ENCODE measurements around the gene SEC24C.
A peak's percentile ranks its signal among the peaks of the same experiment; 100 is the strongest.
"Not testable (repeated sequence)": the region's sequence is repeated elsewhere in the genome, so short reads cannot be mapped to it uniquely, and the experiment has no call there.

SEC24C gene

DNA sequence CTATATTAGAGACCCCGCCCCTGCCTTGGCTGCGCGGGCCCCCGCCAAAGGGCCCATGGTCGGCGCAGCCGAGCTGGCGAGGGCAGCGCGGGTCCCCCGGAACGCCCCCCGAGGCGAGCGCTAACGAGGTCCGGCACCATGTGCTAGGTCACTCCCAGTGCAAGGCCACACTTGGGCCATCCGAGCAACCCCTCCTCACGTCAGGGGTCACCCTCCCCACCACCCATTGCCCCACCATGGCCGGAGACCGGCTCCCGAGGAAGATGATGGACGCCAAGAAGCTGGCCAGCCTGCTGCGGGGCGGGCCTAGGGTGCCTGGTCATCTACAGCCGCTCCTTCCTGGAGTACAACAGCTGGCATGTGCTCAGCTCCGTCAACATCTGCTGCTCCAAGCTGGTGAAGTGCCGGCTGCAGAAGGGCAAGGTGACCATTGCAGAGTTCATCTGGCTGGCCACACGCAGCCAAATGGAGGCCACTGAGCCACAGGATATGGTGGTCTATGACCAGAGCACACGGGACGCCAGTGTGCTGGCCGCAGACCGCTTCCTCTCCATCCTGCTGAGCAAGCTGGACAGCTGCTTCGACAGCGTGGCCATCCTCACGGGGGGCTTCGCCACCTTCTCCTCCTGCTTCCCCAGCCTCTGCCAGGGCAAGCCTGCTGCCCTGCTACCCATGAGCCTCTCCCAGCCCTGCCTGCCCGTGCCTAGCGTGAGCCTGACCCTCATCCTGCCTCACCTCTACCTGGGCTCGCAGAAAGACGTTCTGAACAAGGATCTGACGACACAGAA lies 12.4 kb upstream of the SEC24C start:
- DNase-seq: no peak

DNA sequence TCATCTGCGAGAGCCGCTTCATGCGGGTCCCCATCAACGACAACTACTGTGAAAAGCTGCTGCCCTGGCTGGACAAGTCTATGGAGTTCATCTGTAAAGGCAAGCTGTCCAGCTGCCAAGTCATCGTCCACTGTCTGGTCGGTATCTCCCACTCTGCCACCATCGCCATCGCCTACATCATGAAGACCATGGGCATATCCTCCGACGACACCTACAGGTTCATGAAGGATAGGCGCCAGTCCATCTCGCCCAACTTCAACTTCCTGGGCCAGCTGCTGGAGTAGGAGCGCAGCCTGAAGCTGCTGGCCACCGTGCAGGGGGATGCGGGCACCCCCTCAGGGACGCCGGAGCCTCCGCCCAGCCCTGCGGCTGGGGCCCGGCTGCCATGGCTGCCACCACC lies 11.7 kb upstream of the SEC24C start:
- no peak for DNase-seq

DNA sequence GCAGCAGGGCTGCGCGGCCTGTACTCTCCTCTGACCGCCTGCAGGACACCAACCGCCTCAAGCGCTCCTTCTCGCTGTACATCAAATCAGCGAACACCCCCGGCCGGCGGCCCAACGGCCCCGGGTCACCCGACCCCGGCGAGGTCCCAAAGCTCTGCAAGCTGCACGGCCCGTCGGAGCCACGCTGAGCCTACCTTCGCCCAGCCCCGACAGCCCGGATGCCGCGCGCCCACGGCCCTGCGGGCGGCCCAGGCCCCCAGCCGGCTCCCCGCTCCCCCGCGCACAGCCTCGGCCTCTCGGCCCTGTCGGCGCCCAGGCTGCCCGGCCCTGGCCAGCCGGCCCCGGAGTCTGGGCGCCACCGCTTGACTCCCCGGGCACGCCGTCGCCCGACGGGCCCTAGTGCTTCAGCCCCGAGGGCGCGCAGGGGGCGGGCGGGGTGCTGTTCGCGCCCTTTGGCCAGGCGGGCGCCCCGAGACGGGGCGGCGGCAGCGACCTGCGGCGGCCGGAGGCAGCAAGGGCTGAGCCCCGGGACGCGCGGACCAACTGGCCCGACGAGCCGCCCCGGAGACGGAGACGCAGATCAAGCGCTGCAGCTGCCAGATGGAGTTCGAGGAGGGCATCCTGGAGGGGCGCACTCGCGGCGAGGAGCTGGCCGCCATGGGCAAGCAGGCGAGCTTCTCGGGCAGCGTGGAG lies 11.1 kb upstream of the SEC24C start:
- no peak for DNase-seq

DNA sequence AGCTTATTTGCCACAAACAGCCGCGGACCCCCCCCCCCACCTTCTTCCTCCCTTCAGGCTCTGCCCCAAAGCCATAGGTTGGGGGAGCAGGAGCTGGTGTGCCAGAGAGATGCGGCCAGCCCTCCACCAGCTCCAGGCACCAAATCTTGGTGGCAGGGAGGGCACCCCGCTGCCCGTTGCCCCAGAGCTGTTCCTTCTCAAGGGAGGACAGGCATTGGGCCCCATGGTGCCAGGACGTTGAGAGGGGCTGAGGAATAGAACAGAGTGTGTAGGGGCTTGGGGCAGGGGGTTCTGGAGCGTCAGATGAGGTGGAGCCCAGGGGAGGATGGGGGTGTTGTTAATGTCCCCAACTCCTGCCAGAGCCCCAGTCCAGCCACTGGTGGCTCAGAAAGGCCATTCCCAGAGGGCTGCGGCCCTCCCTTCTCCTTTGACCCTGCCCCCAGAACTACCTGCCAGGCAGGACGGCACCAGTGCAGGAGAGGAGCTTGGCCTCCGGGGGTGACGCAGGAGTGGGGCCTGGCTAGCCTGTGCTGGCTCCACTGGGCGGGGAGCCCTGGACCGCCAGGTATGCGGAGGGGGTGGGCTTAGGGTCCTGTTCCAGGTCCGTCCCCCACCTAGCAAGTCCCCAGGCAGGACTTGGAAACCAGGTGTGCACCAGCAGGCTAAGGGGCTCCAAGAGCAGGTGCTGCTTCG lies 10.0 kb upstream of the SEC24C start:
- no peak for DNase-seq

DNA sequence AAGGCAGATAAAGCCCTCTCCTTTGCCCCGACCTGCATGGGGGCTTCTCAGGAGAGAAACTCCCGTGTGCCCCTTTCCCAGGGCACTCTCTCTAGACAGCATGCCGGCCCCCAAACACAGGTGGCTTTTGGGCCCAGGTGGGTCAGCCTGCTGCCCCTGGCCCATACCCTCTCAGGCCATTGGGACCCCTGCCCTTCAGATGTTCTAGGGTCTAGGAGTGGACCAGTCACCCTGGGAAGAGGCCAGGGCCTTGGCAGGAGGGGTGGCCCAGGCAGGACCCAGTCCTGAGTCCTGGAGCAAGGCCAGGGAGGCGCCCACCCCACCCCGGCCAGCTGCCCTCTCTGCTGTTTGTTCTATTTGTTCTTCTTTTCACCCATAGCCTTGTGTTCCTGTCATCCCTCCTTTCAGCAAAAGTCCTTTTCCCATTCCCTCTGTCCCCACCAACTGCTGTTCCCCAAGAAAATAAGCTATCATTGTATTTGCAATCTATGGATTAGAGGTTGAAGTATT lies 9.3 kb upstream of the SEC24C start:
- no peak for DNase-seq

DNA sequence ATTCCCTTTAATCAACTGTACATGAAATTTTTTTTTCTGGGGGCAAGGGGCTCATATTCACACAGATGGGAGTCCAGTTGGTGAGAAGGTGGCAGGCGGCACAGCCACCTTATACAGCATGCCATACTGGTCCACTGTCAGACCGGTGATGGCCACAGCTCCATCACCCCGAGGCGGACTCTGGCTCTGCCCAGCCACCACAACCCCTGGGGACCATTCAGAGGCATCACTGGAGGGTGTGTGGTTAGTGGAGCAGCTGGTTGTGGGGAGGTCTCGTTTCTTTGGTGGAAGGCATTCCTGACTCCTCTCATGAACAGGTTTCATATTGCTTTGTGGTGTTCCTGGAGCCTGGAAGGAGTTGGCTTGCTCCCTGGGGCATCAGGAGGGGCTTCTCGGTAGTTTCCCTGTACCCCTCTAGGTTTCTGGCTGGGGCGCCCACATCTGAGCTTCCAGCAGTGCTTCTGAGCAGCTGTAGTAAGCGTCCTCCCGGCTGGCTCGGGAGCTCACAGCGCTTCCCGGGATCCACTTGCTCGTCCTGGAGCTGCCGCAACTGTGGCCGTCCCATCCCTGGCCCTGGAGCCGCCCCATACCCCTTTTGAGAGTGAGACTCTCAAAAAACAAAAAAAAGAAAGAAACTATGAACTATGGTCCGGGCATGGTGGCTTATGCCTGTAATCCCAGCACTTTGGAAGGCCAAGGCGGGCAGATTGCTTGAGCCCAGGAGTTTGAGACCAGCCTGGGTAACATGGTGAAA lies 3.5 kb upstream of the SEC24C start:
- DNase-seq: not testable (repeated sequence)

DNA sequence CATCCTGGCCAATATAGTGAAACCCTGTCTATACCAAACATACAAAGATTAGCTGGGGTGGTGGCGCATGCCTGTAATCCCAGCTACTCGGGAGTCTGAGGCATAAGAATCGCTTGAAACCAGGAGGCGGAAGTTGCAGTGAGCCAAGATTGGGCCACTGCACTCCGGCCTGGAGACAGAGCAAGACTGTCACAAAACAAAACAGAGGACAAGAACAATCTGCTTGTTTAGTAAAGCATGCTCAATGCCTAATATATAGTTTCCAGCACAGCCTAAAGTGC lies 1.8 kb upstream of the SEC24C start:
- DNase-seq: no peak

DNA sequence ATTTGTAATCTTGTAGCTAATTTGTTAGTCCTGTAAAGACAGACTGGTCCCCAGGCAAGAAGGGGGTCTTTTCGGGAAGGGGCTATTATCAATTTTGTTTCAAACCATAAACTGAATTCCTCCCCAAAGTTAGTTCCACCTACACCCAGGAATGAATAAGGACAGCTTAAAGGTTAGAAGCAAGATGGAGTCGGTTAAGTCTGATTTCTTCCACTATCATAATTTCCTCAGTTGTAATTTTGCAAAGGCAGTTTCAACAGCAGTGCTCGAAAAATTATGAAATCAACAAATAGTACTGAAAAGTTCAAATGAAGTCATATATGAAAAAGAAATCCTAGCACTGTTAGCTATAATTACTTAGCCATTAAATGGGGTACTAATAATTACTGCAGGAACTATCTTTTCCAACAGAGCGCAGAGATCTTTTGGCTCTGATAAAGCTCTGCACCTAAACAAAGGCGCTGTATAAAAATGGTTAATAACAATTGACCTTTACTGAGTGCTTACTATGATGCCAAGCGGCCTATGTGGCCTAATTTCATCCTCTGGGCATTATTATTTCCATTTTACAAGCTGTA lies 756 bp upstream of the SEC24C start:
- no peak for DNase-seq

DNA sequence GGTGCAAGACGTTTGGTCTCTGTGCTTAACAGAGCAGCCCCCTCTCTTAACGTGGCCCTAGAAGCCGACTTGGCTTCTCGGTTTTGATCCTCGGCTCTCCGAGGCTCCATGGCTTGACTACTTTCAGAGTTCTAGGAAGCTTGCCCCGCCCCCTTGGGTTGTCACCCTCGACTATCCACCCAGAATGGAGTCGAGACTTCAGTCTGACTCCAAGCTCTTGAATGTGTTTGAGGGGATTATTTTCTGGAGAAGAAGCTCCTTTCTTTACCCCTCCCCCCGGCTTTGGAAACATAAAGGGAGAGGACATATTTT lies 448 bp downstream of the SEC24C start:
- peak; percentile 48 to 61 for DNase-seq

DNA sequence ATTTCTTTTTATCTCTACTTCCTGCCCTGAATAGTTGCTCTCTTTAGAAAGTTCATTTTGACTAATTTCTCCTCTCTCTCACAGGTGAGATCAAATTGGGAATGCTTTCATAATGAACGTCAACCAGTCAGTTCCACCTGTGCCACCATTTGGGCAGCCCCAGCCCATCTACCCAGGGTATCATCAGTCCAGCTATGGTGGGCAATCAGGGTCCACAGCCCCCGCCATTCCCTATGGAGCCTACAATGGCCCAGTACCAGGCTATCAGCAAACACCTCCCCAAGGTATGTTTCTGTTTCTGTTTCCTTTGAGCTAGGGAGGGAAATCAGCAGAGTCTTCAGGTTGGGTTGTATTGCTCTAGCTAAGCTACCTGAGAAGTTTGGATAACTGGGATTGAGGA lies 2.5 kb downstream of the SEC24C start:
- no peak for DNase-seq

DNA sequence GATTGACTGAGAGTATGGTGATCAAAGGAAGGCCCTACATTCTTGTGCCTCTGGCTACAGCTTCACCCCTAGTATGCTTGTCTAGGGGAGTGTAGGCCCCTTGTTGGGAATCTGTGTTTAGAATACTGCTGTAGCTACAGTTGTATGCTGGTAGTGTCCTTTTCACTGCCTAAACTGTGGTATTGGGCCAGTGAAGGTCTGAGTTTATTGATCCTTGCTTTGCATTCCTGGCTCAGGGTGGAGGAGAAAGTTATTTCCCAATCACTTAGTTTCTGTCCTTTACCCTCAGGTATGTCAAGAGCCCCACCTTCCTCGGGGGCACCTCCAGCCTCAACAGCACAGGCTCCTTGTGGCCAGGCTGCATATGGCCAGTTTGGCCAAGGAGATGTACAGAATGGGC lies 6.6 kb downstream of the SEC24C start:
- DNase-seq: no peak

DNA sequence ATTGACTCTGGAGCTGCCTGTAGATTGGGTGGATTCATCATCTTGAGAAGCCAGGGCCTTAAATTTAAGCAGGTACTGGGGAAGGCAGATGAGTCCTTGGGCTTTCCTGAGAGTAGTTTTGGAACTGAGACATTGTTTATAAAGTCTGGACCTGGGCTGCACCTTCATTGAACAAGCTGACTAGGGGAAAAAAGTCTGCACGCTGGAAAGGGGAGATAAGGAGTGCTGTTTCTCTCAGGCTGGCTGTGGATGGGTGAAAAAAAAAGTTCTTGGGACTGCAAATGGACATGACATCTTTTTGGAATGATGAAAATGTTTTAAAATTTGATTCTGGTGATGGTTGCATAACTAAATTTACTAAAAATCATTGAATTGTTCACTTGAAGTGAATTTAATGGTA lies 12.0 kb downstream of the SEC24C start:
- DNase-seq: no peak

DNA sequence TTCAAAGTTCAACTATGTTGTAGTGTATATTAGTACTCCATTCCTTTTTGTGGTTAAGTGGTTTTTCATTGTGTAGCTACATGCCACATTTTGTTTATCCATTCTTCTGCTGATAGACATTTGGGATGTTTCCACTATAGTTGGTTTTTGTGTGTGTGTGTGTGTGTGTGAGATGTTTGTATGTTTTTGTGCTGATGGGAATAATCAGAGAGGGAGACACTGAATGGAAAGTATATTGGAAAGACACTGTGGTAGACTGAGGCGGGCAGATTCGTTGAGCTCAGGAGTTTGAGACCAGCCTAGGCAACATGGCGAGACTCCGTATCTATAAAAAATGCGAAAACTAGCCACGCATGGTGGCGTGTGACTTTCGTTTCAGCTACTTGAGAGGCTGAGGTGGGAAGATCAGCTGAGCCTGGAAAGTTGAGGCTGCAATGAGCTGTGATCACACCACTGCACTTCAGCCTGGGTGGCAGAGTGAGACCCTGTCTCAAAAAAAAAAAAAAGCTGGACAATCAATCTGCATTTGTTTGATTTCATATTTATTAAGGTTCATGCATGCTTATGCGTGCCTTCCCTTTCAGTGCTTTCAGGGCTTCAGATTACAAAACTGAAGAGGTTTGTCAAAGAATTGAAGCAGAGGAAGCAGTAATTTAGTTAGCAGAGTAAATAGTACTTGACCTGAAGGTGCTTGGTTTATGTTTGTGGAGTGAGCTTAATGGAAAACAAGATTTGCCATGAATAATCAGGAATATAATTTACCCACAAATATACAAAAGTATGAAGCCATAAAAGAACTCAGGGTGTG lies 14.7 kb downstream of the SEC24C start:
- DNase-seq: peak; percentile 41 to 67

DNA sequence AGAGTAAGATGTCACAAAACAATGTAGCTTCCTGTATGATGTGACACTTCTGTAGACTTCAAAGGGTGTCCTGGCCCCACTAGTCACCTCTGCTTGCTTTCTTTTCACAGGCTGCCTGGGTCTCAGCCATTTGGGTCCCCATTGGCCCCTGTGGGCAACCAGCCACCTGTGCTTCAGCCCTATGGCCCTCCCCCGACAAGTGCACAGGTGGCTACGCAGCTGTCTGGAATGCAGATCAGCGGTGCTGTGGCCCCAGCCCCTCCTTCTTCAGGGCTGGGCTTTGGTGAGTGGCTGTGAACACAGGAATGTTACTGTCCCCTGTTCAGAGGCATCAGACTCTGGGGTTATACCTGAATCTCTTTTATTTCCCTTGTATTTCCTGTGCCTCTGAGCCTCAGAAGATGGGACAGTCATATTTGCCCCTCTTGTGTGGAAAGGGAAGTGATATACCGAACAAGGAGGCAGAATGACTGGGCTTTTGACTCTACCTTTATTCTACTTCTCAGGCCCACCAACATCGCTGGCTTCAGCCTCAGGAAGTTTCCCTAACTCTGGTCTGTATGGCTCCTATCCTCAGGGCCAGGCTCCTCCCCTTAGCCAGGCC lies 15.4 kb downstream of the SEC24C start:
- DNase-seq: peak; percentile 76 to 87

DNA sequence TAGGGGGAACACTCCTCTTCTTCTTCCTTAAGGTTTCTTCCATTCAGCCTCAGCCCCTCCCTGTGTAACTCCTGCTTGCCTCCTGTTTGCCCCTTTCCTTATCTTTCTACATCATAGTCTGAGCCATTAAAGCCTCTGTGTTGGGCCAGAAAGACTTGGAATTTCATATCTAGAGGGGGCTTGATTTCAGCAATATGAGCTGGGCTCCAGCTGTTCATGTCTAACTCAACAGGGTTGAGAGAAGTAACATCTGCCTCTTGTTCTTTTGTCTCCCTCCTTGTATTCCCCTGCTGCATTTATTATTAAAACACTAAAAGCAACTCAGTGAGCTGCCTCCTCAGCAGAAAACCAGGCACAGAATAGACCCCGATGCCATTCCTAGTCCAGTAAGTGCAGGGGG lies 17.6 kb downstream of the SEC24C start:
- DNase-seq: no peak

DNA sequence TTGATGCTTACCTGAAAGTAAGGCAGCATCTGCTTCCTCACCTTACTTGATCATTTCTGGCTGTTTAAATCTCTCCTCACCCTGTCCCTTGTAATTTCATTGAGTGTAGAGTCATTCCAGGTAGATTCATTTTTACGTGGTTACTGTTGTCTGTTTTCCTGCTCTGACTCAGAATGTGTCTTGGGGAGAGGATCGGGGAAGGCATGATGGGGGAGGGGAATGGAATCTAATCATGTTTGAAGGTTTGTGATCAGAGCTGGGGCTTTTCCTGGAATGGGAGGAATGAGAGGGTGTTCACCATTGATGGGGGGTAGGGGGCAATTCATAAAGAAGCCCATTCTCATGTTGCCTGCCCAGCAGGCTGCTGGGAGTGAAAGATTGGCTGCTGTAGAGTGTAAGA lies 18.7 kb downstream of the SEC24C start:
- DNase-seq: no peak

DNA sequence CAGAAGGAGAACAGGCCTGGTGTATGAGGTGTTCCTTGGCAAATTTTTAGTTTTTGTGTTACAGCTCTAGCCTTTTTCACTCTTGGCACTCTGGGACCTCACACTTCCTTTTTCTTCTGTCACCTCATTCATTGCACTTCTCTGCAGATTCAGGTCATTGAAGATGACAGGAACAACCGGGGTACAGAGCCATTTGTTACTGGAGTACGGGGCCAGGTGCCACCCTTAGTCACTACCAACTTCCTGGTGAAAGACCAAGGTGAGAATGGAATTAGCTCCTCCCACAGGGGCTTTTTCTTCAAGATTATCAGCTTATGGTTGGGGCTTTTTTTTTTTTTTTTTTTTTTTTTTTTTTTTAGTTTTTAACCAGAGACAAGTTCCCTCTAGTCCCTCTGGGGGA lies 19.2 kb downstream of the SEC24C start:
- peak; percentile 36 to 73 for DNase-seq

DNA sequence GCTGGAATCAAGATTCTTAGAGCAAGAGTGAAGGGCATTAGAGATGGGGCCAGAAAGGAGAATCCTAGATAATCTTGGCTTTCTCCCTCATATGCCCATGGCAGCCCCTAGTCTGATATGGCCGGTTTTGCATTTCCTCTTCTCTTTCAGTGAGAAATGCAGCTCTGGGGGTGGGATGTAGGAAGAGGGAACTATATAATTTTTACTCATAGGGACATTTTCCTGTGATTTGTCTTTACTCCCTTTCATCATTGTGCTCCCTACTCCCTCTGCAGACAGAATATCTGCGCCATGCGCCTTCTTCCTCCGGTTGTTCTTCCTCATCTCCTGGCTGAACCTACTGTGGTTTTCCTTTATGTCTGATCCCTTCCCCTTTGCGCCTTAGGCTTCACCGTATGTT lies 20.9 kb downstream of the SEC24C start:
- no peak for DNase-seq

DNA sequence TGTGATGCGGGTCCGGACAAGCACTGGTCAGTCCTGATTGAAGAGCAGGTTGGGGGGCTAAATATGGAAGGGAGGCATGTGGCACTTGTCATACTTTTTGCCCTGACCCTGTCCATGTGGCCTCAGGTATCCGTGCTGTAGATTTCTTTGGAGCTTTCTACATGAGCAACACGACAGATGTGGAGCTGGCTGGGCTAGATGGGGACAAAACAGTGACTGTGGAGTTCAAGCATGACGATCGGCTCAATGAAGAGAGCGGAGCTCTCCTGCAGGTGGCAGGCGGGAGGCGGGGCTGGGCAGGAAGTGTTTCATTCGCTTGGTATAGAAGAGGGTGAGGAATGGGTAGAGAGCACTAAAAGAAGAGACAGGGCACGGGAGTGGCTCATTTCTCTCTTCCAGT lies 24.7 kb downstream of the SEC24C start:
- DNase-seq: peak; percentile 53 to 75

DNA sequence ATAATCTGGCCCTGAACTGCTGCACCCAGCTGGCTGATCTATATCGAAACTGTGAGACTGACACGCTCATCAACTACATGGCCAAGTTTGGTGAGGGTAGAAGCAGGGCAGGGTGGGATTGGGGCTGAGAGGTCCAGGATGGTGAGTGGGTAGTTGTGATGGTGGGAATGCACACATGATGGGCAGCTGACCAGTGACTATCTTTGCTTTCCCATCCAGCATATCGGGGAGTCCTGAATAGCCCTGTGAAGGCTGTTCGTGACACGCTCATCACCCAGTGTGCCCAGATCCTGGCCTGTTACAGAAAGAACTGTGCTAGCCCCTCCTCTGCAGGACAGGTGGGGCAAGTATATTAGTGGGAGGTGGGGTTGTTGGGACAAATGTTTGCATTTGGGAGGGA lies 25.2 kb downstream of the SEC24C start:
- DNase-seq: no peak

DNA sequence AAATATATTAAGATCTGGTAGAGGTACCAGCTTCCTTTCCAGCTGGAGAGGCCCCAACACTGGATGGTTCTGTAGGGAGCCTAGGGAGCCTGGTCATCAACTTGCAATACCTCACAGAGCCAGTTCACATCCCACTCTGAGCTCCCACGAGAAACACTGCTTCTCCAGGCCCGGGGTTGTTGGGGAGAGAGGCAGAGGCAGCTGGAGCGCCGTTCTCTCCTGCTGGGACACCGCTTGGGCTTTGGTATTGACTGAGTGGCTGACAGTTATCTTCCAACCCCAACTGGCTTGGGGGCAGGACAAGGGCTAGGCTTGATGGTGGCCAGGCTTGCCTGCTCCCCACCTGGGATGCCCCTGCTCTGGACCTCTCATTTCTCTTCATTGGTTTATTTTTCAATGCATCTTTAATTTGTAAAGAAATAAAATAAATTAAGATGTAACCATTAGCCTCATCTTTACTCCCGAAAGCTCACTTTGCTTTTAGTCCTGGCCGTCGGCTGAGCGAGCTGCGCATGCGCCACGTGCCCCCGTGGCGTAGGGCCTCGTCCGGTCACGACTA lies 27.6 kb downstream of the SEC24C start:
- peak; percentile 79 to 87 for DNase-seq

Data from CD4-positive, alpha-beta T cell treated with Interferon alpha-2 for 1 hour (primary cell).